GM08714 (cell line): ENCODE measurements around the gene PLXND1.

Experiments used
- H3K4me3 ChIP-seq: fragments of 200-500 bp; sonication (Bioruptor generic); 2 replicates; pipeline ENCODE4 v1.5.1; 2014; ENCODE audit warnings: mild to moderate bottlenecking, low read length, inconsistent platforms
- ZNF274 ChIP-seq: IDR thresholded peaks from 2 replicates; pipeline ENCODE4 v1.6.1; 2012; ENCODE audit warnings: mild to moderate bottlenecking, low read depth, low read length

Gene PLXND1

DNA sequence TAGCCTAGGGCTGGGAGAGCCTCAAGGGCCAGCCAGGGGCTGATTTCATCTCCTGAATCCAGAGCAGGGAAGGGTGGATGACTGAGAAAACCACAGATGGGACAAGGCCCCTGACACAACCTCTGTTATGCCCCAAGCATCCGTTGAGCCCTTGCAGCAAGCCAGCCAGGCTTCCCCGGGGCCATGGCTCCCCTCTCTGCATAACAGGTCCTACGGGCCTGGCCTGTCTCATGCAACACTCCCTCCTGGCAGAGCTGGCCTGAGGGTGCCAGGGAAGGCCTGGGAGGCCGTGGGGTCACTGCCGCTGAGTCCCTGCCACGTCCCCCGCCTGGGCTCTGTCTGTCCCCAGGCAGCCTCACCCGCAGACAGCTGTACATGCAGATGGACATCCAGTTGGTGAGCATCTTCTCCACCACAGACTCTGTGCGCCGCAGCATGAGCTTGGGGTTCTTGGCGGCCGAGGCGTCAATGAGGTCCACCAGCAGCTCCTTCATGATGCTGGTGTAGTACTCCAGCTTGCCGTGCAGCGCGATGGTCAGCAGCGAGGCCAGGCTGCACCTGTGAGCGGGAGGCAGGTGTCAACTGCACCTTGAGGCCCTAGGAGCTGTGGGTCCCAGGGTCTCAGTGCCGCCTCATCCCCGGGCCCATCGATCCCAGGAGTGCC, 41.4 kb downstream of the PLXND1 start:
- no peak overlapping the region for H3K4me3 ChIP-seq
- no peak for TF ChIP-seq ZNF274

DNA sequence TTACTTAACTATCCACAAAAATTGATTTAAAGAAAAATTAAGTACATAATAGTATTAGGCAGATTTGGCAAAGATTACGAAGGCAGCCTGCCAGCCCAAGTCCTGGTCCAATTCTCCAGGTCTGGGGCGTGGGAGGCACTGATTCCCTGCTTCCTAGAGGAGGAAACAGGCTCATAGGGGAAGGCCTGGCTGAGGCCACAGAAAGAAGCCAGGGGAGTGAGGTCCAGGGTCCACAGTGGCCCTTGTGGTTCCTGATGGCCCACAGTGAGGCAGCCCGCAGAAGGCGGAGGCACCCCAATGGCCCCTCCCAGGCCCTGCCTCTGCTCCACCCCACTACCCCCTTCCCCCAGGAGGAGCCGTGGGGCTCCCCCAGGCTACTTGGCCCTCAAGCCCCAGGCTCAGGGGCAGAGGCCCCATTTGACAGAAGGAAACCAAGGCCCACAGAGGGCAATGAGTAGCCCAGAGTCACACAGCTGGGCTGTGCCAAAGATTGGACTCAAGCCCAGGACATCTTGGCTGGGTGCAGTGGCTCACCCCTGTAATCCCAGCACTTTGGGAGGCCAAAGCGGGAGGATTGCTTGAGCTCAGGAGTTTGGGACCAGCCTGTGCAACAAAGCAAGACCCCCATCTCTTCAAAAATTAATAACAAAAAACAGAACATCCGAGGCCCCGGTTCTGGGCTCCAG, 42.5 kb downstream of the PLXND1 start:
- no peak for TF ChIP-seq ZNF274
- no peak overlapping the region for H3K4me3 ChIP-seq

DNA sequence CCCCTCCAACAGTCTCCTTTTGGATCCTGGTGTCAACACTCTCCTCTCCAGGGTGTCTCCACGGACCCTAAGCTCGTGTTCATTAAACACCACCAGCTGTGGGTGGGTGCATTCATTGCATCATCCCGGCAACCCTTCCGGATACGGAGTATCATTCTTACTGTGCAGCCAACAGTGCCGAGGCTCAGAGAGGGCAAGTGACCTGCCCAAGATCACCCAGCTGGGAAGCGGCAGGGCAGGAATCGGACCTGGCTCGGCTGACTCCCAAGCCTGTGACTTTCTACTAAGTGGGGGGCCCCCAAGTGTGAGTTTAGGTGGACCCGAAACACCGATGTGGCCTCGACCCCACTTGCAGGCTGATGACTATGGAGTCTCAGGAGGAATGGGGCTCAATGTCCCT, 43.1 kb downstream of the PLXND1 start:
- TF ChIP-seq ZNF274 = no peak
- no peak overlapping the region for H3K4me3 ChIP-seq

GRCh38 chr3:129562803-129563202, 43.7 kb downstream of the PLXND1 start:
- H3K4me3 ChIP-seq = no peak overlapping the region
- no peak for TF ChIP-seq ZNF274

- H3K4me3 ChIP-seq = no peak overlapping the region
- no peak for TF ChIP-seq ZNF274
These were observed 44.7 kb downstream of the PLXND1 start for GRCh38 chr3:129561619-129562248.

DNA sequence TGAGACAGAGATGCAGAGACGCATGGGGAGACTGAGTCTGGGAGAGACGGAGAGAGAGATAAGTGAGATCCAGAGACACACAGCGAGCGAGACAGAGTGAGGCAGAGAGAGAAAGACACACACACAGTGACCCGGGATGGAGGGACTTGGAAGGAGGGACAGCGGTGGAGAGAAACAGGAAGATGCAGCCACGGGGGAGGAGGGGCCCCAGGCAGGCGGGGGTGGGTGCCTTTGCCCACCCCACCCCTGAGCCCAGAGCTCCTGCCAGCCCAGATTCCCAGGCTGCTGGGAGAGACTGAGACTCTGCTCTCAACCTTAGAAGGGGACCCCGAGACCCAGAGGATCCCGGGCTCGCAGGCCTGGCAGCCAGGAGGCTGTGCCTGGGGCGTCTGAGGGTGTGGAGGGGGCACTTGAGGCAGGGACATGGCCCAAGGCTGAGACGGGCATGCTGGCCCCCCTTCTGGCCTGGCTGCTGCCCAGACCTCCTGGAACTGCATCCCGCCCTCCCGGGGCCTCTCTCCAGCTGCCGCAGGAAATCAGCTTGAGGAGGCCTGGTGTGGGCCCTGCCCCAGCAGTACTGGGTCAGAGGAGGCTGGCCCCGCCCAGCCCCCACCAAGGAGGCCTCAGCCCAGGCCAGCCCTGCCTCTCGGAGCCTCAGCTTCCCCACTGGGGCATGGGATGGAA, 45.4 kb downstream of the PLXND1 start:
- TF ChIP-seq ZNF274 = no peak
- no peak overlapping the region for H3K4me3 ChIP-seq

DNA sequence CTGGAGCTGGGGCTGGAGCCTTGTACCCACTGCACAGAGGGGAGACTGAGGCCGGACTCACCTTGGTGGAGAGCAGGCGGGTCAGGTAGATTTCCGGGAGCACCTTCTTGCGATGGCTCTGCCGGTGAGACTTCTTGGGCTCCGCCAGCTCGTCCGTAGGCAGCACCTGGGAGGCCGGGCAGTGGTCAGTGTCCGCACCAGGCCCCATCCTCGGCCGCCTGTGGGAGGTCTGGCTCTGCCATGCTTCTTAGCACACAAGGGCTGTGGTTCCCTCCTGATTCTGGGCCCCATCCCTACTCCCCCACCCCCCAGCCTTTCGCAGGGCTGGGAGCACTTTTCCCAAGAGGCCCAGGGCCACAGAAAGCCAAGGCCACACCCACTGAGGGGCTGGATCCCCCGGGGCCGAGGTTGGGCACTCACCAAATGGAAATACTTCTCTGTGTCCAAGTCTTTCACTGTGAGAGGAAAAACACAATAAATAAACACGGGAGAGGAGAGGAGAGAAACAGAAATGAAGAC, 46.1 kb downstream of the PLXND1 start:
- H3K4me3 ChIP-seq = no peak overlapping the region
- no peak for TF ChIP-seq ZNF274

DNA sequence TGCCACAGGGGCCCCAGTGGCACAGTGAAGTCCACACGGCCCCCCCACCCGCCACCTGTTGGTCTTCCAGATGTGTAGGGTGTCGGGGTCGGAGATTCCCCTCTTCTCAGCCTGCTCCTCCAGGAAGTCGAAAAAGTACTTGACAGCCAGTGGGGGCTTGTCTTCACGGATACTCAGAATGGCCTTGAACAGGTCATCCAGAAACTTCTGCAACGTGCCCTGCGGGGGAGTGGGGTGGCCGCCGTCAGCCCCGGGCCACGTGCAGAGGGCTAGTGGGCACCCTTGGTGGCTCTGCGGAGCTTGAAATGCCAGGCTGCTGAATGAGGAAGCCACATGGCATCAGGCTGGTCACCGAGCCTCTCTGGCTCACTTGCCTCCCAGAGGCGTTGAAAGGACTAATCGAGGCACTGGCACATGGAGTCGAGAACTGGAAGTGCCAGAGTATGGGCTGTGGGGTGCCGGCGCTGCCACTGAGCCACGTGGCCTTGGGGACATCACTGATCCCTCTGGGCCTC, 46.9 kb downstream of the PLXND1 start:
- no peak overlapping the region for H3K4me3 ChIP-seq
- no peak for TF ChIP-seq ZNF274

GRCh38 chr3:129558772-129559564, 47.5 kb downstream of the PLXND1 start:
- H3K4me3 ChIP-seq = no peak overlapping the region
- no peak for TF ChIP-seq ZNF274

DNA sequence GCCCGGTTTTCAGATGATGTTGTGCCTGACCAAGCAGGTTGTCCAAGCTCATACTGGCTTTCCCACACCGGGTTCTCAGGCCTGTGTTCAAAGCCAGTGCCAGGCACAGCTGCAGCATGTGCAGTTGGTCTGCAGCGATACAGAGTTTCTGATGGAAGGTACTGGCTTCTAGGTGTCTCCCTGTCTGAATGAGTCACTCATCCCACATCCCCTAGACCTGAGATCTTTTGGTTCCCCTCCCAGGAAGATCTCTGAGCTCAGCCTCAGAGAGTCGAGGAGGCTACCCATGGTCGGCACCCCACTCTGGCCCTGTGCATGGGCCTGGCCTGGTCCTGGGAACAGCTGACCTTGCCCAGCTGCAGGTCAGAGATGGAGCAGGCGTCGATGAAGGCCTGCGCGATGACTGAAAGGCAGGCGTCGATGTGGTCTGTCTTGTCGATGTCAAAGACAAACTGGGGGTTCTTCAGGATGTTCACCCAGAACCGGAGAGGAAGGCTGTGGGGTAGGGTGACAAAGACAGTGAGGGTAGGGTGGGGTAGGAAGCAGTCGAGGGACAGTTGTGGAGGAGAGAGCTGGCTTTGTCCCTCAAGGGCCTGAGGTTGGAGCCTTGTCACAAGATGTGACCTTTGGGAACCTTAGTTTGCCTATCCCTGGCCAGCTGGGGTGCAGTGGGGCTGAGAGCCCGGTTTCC, 48.2 kb downstream of the PLXND1 start:
- no peak overlapping the region for H3K4me3 ChIP-seq
- TF ChIP-seq ZNF274 = no peak

GRCh38 chr3:129557548-129557894, 49.0 kb downstream of the PLXND1 start:
- no peak overlapping the region for H3K4me3 ChIP-seq
- no peak for TF ChIP-seq ZNF274

DNA sequence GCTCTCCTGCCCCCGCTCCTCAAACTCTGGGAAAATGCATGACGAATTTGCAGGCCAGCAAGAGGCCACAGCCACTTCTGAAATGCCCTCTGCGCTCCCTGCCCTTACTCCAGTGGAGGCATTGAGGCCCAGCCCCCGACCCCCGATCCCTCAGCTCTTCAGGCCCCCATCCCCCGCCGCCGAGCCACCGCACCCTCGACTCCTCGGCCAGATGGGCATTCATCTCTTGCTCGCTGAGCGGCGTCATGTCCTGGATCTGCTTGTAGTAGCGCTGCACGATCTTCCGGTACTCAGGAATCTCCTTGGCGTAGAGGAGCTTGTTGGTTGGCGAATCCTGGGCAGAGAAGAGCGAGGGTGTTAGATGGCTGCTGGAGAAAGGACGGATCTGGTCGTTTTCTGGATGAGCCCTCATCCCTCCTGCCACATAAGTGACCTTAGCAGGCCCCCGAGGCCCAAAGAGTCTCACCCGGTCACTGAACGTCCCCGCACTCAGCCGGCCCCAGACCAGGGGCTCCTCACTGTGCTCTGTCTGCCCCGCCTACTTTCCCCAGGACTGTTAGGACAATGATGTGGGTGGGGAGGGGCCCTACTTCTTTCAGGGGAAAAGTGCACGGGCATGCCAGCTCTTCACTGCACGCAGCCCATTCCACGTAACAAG, 49.5 kb downstream of the PLXND1 start:
- H3K4me3 ChIP-seq = no peak overlapping the region
- no peak for TF ChIP-seq ZNF274

GRCh38 chr3:129556358-129556695, 50.1 kb downstream of the PLXND1 start:
- H3K4me3 ChIP-seq = no peak overlapping the region
- TF ChIP-seq ZNF274 = no peak
